Measurements from ENCODE around the gene UBE3C. TPM values are rescaled to one million over a fixed set of nuclear protein-coding genes. Genes with fewer than 3 reads are reported as not detected.

The UBE3C gene
- total and polyA plus RNA-seq, 5 donors = 22.0 to 59.7 (median 52.7) TPM

GRCh38 chr7:157177333-157177982 lies 38.7 kb downstream of the UBE3C start:
- 88% methylated on average over 18 of the region's 18 CpGs for WGBS
- H3K4me3 ChIP-seq (ENCODE audit: low read length) = no peak overlapping the region
- intact Hi-C loops (cut with DNase I) = no loop called here
- DNase-seq (no peak), ATAC-seq (no peak)
- no peaks in the 10 kb centered on the region for H3K27me3 ChIP-seq (ENCODE audit: control insufficient read depth, insufficient read depth)
- H3K27ac ChIP-seq (ENCODE audit: low read length) = no peak overlapping the region
- no peaks in the 10 kb centered on the region for H3K9me3 ChIP-seq (ENCODE audit: control insufficient read depth, low read length)
- H3K4me1 ChIP-seq (ENCODE audit: control insufficient read depth, insufficient read depth, low read length) = no peaks in the 10 kb centered on the region

GRCh38 chr7:157177983-157178381 lies 39.3 kb downstream of the UBE3C start:
- intact Hi-C loops (cut with DNase I) = no loop called here
- no peak for DNase-seq
- Histone ChIP-seq H3K27ac (ENCODE audit: low read length) (no peak overlapping the region), H3K4me1 (ENCODE audit: control insufficient read depth, insufficient read depth, low read length) (no peaks in the 10 kb centered on the region), H3K27me3 (ENCODE audit: control insufficient read depth, insufficient read depth) (no peaks in the 10 kb centered on the region), H3K9me3 (ENCODE audit: control insufficient read depth, low read length) (no peaks in the 10 kb centered on the region), H3K4me3 (ENCODE audit: low read length) (no peak overlapping the region)
- WGBS = 86% methylated on average over 7 of the region's 7 CpGs
- no peak for ATAC-seq

GRCh38 chr7:157183832-157184231 lies 45.1 kb downstream of the UBE3C start:
- Histone ChIP-seq H3K27ac (ENCODE audit: low read length) (no peak overlapping the region), H3K27me3 (ENCODE audit: control insufficient read depth, insufficient read depth) (no peaks in the 10 kb centered on the region), H3K9me3 (ENCODE audit: control insufficient read depth, low read length) (no peaks in the 10 kb centered on the region), H3K4me1 (ENCODE audit: control insufficient read depth, insufficient read depth, low read length) (no peaks in the 10 kb centered on the region), H3K4me3 (ENCODE audit: low read length) (no peak overlapping the region)
- no peak for ATAC-seq
- WGBS = 93% methylated on average over 15 of the region's 15 CpGs
- DNase-seq = no peak
- intact Hi-C loops (cut with DNase I) = no loop called here

GRCh38 chr7:157188091-157188665 lies 49.5 kb downstream of the UBE3C start:
- intact Hi-C loops (cut with DNase I) = no loop called here
- ATAC-seq (no peak), DNase-seq (no peak)
- Histone ChIP-seq H3K27ac (ENCODE audit: low read length) (no peak overlapping the region), H3K4me3 (ENCODE audit: low read length) (no peak overlapping the region), H3K27me3 (ENCODE audit: control insufficient read depth, insufficient read depth) (no peaks in the 10 kb centered on the region), H3K9me3 (ENCODE audit: control insufficient read depth, low read length) (no peaks in the 10 kb centered on the region), H3K4me1 (ENCODE audit: control insufficient read depth, insufficient read depth, low read length) (no peaks in the 10 kb centered on the region)
- 81% methylated on average over 8 of the region's 8 CpGs for WGBS

GRCh38 chr7:157189405-157189804 lies 50.7 kb downstream of the UBE3C start:
- intact Hi-C loops (cut with DNase I) = no loop called here
- WGBS = 91% methylated on average over 6 of the region's 6 CpGs
- no peak for DNase-seq
- H3K4me1 ChIP-seq (ENCODE audit: control insufficient read depth, insufficient read depth, low read length) = no peaks in the 10 kb centered on the region
- no peak for ATAC-seq
- H3K27me3 ChIP-seq (ENCODE audit: control insufficient read depth, insufficient read depth) = no peaks in the 10 kb centered on the region
- no peak overlapping the region for H3K27ac ChIP-seq (ENCODE audit: low read length)
- no peak overlapping the region for H3K4me3 ChIP-seq (ENCODE audit: low read length)
- no peaks in the 10 kb centered on the region for H3K9me3 ChIP-seq (ENCODE audit: control insufficient read depth, low read length)

- 96% methylated on average over 3 of the region's 3 CpGs for WGBS
- Histone ChIP-seq H3K4me1 (ENCODE audit: control insufficient read depth, insufficient read depth, low read length) (no peaks in the 10 kb centered on the region), H3K27ac (ENCODE audit: low read length) (no peak overlapping the region), H3K9me3 (ENCODE audit: control insufficient read depth, low read length) (no peaks in the 10 kb centered on the region), H3K4me3 (ENCODE audit: low read length) (no peak overlapping the region), H3K27me3 (ENCODE audit: control insufficient read depth, insufficient read depth) (no peaks in the 10 kb centered on the region)
- ATAC-seq (no peak), DNase-seq (no peak)
- intact Hi-C loops (cut with DNase I) = no loop called here
These were observed 54.1 kb downstream of the UBE3C start for GRCh38 chr7:157192861-157193260.

- intact Hi-C loops (cut with DNase I) = no loop called here
- WGBS = 93% methylated on average over 4 of the region's 4 CpGs
- DNase-seq (no peak), ATAC-seq (no peak)
- H3K27me3 ChIP-seq (ENCODE audit: control insufficient read depth, insufficient read depth) = no peaks in the 10 kb centered on the region
- H3K4me3 ChIP-seq (ENCODE audit: low read length) = no peak overlapping the region
- H3K27ac ChIP-seq (ENCODE audit: low read length) = no peak overlapping the region
- H3K4me1 ChIP-seq (ENCODE audit: control insufficient read depth, insufficient read depth, low read length) = no peaks in the 10 kb centered on the region
- no peaks in the 10 kb centered on the region for H3K9me3 ChIP-seq (ENCODE audit: control insufficient read depth, low read length)
These were observed 54.5 kb downstream of the UBE3C start for GRCh38 chr7:157193274-157193673.

- Histone ChIP-seq H3K27me3 (ENCODE audit: control insufficient read depth, insufficient read depth) (no peaks in the 10 kb centered on the region), H3K27ac (ENCODE audit: low read length) (no peak overlapping the region), H3K9me3 (ENCODE audit: control insufficient read depth, low read length) (no peaks in the 10 kb centered on the region), H3K4me3 (ENCODE audit: low read length) (no peak overlapping the region), H3K4me1 (ENCODE audit: control insufficient read depth, insufficient read depth, low read length) (no peaks in the 10 kb centered on the region)
- intact Hi-C loops (cut with DNase I) = no loop called here
- 92% methylated on average over 3 of the region's 3 CpGs for WGBS
- no peak for DNase-seq
- ATAC-seq = no peak
These were observed 56.2 kb downstream of the UBE3C start for GRCh38 chr7:157194948-157195347.

GRCh38 chr7:157195868-157196267 lies 57.1 kb downstream of the UBE3C start:
- intact Hi-C loops (cut with DNase I) = no loop called here
- WGBS = 96% methylated on average over 12 of the region's 12 CpGs
- Histone ChIP-seq H3K4me1 (ENCODE audit: control insufficient read depth, insufficient read depth, low read length) (no peaks in the 10 kb centered on the region), H3K9me3 (ENCODE audit: control insufficient read depth, low read length) (no peaks in the 10 kb centered on the region), H3K4me3 (ENCODE audit: low read length) (no peak overlapping the region), H3K27ac (ENCODE audit: low read length) (no peak overlapping the region), H3K27me3 (ENCODE audit: control insufficient read depth, insufficient read depth) (no peaks in the 10 kb centered on the region)
- no peak for ATAC-seq
- no peak for DNase-seq

GRCh38 chr7:157204134-157204533 lies 65.4 kb downstream of the UBE3C start:
- WGBS = 94% methylated on average over 5 of the region's 5 CpGs

GRCh38 chr7:157205438-157205837 lies 66.7 kb downstream of the UBE3C start:
- H3K9me3 ChIP-seq (ENCODE audit: control insufficient read depth, low read length) = no peaks in the 10 kb centered on the region
- no peaks in the 10 kb centered on the region for H3K4me1 ChIP-seq (ENCODE audit: control insufficient read depth, insufficient read depth, low read length)
- ATAC-seq = no peak
- intact Hi-C loops (cut with DNase I) = no loop called here
- H3K27ac ChIP-seq (ENCODE audit: low read length) = no peak overlapping the region
- 72% methylated on average over 2 of the region's 2 CpGs for WGBS
- no peaks in the 10 kb centered on the region for H3K27me3 ChIP-seq (ENCODE audit: control insufficient read depth, insufficient read depth)
- H3K4me3 ChIP-seq (ENCODE audit: low read length) = no peak overlapping the region
- no peak for DNase-seq

More at GRCh38 chr7:157204134-157204533, 65.4 kb downstream of the UBE3C start:
- ATAC-seq (no peak), DNase-seq (no peak)
- Histone ChIP-seq H3K4me3 (ENCODE audit: low read length) (no peak overlapping the region), H3K9me3 (ENCODE audit: control insufficient read depth, low read length) (no peaks in the 10 kb centered on the region), H3K27me3 (ENCODE audit: control insufficient read depth, insufficient read depth) (no peaks in the 10 kb centered on the region), H3K4me1 (ENCODE audit: control insufficient read depth, insufficient read depth, low read length) (no peaks in the 10 kb centered on the region), H3K27ac (ENCODE audit: low read length) (no peak overlapping the region)
- intact Hi-C loops (cut with DNase I) = no loop called here

All from right cardiac atrium (tissue), 5 donors.